PC-3 (cell line): ENCODE results near the gene SEC62.

ENCODE experiments used
- CTCF ChIP-seq: fragments of 300-600 bp; sonication (generic); conservative IDR thresholded peaks from 2 replicates; pipeline ENCODE4 v1.5.1; 2017; ENCODE audit warnings: antibody characterized with exemption, low read depth, mild to moderate bottlenecking, low read length
- EZH2 ChIP-seq: fragments of 300-600 bp; sonication (generic); IDR thresholded peaks from one replicate; pipeline ENCODE4 v1.6.1; 2017; ENCODE audit warnings: antibody characterized with exemption, mild to moderate bottlenecking, low read length; ENCODE audit not compliant: unreplicated experiment
- EZH2phosphoT487 ChIP-seq: fragments of 300-600 bp; sonication (generic); IDR thresholded peaks from 2 replicates; pipeline ENCODE4 v1.6.1; 2018; ENCODE audit warnings: mild to moderate bottlenecking, antibody characterized with exemption, low read length, borderline replicate concordance

DNA sequence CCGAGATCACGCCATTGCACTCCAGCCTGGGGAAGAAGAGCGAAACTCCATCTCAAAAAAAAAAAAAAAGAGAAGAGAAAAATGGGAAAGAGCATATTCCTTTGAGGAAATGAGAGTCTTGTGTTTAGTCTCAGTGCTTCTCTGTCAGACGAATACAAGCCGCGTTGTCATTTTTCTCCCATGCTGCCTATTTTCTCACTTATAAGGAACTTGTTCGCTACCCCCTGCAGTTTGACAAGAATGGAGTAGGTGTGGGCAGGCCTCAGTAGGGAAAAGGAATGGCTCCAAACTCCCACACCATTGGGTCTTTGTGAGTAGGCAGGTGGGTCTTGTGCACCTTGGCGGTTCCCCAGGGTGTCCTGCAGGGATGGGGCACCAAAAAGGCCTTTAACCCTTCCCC, 77.7 kb downstream of the SEC62 start:
- TF ChIP-seq CTCF: no peak
- no peak for TF ChIP-seq EZH2phosphoT487
- no peak for TF ChIP-seq EZH2
